Muscle layer of duodenum (tissue), 2 donors: Measurements from ENCODE around the gene HIPK4.

ENCODE experiments used
- H3K27ac ChIP-seq: one replicate; pipeline ENCODE4 v1.7.0; 2013; ENCODE audit warnings: mild to moderate bottlenecking, low read length
- H3K27me3 ChIP-seq: one replicate; pipeline ENCODE4 v1.7.0; 2013; ENCODE audit warnings: low read depth, mild to moderate bottlenecking, control low read depth, low read length
- H3K36me3 ChIP-seq, 2 donors: one replicate each; pipeline ENCODE4 v1.7.0; 2013; ENCODE audit warnings: low read length in 2 of 2, control low read depth in 1 of 2, mild to moderate bottlenecking in 1 of 2; ENCODE audit not compliant: insufficient read depth in 2 of 2, control insufficient read depth in 1 of 2
- H3K4me1 ChIP-seq, 2 donors: one replicate each; pipeline ENCODE4 v1.7.0; 2013; ENCODE audit warnings: low read length in 2 of 2, mild to moderate bottlenecking in 2 of 2, control low read depth in 1 of 2, moderate library complexity in 1 of 2; ENCODE audit not compliant: insufficient read depth in 2 of 2, control insufficient read depth in 1 of 2
- H3K4me3 ChIP-seq, 2 donors: one replicate each; pipeline ENCODE4 v1.7.0; 2013; ENCODE audit warnings: low read length in 2 of 2, low read depth in 1 of 2, mild to moderate bottlenecking in 1 of 2
- H3K9me3 ChIP-seq, 2 donors: one replicate each; pipeline ENCODE4 v1.7.0; 2013; ENCODE audit warnings: low read length in 2 of 2, control low read depth in 1 of 2, mild to moderate bottlenecking in 1 of 2; ENCODE audit not compliant: control insufficient read depth in 1 of 2
- donor health status: healthy.

Gene HIPK4

GRCh38 chr19:40388481-40388880, 1.5 kb downstream of the HIPK4 start:
- no peaks in the 10 kb centered on the region for H3K27me3 ChIP-seq
- H3K4me3 ChIP-seq: no peak overlapping the region
- no peaks in the 10 kb centered on the region for H3K36me3 ChIP-seq
- H3K9me3 ChIP-seq: no peaks in the 10 kb centered on the region
- no peaks in the 10 kb centered on the region for H3K4me1 ChIP-seq
- no peak overlapping the region for H3K27ac ChIP-seq

- Histone ChIP-seq H3K9me3 (no peaks in the 10 kb centered on the region), H3K4me1 (no peaks in the 10 kb centered on the region), H3K27me3 (no peaks in the 10 kb centered on the region), H3K27ac (no peak overlapping the region), H3K4me3 (no peak overlapping the region), H3K36me3 (no peaks in the 10 kb centered on the region)
These were observed 2.8 kb downstream of the HIPK4 start for GRCh38 chr19:40387155-40387554.

GRCh38 chr19:40383668-40384248, 6.2 kb downstream of the HIPK4 start:
- no peak overlapping the region for H3K4me3 ChIP-seq
- peaks cover 3 to 14% of the 10 kb centered on the region in 2 donors for H3K36me3 ChIP-seq
- no peaks in the 10 kb centered on the region for H3K4me1 ChIP-seq
- H3K27ac ChIP-seq: no peak overlapping the region
- H3K27me3 ChIP-seq: no peaks in the 10 kb centered on the region
- H3K9me3 ChIP-seq: no peaks in the 10 kb centered on the region

GRCh38 chr19:40381321-40381720, 8.7 kb downstream of the HIPK4 start:
- H3K36me3 ChIP-seq: peaks cover 10 to 37% of the 10 kb centered on the region in 2 donors
- no peaks in the 10 kb centered on the region for H3K4me1 ChIP-seq
- no peak overlapping the region for H3K4me3 ChIP-seq
- H3K9me3 ChIP-seq: no peaks in the 10 kb centered on the region
- H3K27ac ChIP-seq: no peak overlapping the region
- H3K27me3 ChIP-seq: no peaks in the 10 kb centered on the region

DNA sequence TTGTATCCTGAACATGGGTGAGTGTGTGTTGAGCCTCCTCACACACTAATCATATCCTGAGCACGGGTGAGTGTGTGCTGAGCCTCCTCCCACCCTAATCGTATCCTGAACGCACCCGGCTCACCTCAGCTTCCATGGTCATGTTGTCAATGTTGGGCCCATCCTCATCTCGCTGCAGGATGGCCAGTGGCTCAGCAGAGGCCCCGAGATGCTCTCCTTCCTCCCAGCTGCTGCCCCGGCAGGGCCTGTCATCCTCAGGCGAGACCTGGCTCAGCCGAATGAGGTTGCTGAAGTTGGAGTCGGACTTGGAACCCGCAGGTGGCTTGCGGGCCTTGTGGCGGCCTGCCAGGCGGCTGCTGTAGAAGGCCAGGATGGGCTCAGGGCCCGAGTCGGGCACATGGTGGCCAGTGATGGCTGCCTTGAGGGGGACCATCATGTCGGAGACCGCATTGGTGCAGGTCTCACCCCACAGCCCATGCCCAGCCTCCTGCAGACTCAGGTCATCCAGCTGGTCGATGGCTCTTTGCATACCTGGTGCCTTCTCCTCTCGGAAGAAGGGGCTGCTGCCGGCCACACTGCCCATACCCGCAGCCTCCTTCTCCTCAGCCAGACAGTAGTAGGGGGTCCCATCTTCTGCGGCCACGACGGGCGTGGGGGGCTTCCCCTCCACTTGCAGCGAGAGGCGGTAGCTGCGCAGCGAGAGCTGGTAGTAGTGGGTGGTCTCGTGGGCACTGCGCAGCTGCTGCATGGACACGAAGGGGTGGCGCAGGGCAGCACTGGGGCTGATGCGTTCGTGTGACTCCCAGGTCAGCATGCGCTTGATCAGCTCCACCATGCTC, 9.6 kb downstream of the HIPK4 start:
- Histone ChIP-seq H3K27ac (no peak overlapping the region), H3K27me3 (no peaks in the 10 kb centered on the region), H3K9me3 (no peaks in the 10 kb centered on the region), H3K4me1 (no peaks in the 10 kb centered on the region), H3K36me3 (peaks cover 10 to 38% of the 10 kb centered on the region in 2 donors), H3K4me3 (no peak overlapping the region)

GRCh38 chr19:40379446-40380198, 10.4 kb downstream of the HIPK4 start:
- no peak overlapping the region for H3K27ac ChIP-seq
- no peaks in the 10 kb centered on the region for H3K9me3 ChIP-seq
- peaks cover 14 to 44% of the 10 kb centered on the region in 2 donors for H3K36me3 ChIP-seq
- no peak overlapping the region for H3K4me3 ChIP-seq
- H3K27me3 ChIP-seq: no peaks in the 10 kb centered on the region
- no peaks in the 10 kb centered on the region for H3K4me1 ChIP-seq

- Histone ChIP-seq H3K4me3 (no peak overlapping the region), H3K9me3 (no peaks in the 10 kb centered on the region), H3K4me1 (no peaks in the 10 kb centered on the region), H3K27ac (no peak overlapping the region), H3K36me3 (peaks cover 22 to 55% of the 10 kb centered on the region in 2 donors), H3K27me3 (no peaks in the 10 kb centered on the region)
These were observed 11.5 kb downstream of the HIPK4 start for GRCh38 chr19:40378509-40378908.

DNA sequence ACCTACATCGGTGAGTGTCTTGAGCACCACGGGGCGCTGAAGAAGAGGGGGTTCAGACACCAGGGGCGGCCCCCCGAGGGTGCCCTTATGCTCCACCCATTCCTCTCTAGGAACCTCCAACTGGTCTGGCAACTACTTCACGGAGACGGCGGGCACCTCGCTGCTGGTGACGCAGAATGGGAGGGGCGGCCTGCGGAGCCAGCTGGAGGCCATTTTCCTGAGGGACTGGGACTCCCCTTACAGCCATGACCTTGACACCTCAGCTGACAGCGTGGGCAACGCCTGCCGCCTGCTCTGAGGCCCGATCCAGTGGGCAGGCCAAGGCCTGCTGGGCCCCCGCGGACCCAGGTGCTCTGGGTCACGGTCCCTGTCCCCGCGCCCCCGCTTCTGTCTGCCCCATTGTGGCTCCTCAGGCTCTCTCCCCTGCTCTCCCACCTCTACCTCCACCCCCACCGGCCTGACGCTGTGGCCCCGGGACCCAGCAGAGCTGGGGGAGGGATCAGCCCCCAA, 12.1 kb downstream of the HIPK4 start:
- peaks cover 22 to 61% of the 10 kb centered on the region in 2 donors for H3K36me3 ChIP-seq

DNA sequence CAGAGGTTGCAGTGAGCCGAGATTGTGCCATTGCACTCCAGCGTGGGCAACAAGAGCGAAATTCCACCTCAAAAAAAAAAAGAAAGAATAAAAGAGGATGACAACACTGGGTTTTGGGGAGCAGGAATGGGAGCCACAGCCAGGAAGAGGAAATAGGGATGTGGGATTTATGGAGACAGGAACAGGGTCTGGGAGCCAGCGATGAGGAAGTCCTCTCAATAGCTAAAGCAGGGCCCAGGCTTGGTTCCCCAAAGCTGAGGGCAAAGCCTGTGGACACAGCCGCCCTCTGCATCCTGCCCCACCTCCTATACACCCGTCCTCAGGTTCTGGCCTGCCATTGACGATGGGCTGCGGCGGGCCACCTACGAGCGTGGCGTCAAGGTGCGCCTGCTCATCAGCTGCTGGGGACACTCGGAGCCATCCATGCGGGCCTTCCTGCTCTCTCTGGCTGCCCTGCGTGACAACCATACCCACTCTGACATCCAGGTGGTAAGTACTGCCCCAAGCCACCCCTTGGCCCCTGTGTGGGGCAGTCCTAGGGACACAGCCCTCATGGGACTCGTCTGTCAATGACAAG, 13.6 kb downstream of the HIPK4 start:
- H3K27me3 ChIP-seq: no peaks in the 10 kb centered on the region
- peaks cover 26 to 76% of the 10 kb centered on the region in 2 donors for H3K36me3 ChIP-seq
- H3K4me3 ChIP-seq: no peak overlapping the region
- no peaks in the 10 kb centered on the region for H3K9me3 ChIP-seq
- no peak overlapping the region for H3K27ac ChIP-seq
- H3K4me1 ChIP-seq: no peaks in the 10 kb centered on the region

More for the DNA sequence above, 12.1 kb downstream of the HIPK4 start:
- Histone ChIP-seq H3K4me1 (no peaks in the 10 kb centered on the region), H3K27me3 (no peaks in the 10 kb centered on the region), H3K27ac (no peak overlapping the region), H3K4me3 (no peak overlapping the region), H3K9me3 (no peaks in the 10 kb centered on the region)

GRCh38 chr19:40374084-40374483, 15.9 kb downstream of the HIPK4 start:
- Histone ChIP-seq H3K36me3 (peaks cover 32 to 85% of the 10 kb centered on the region in 2 donors), H3K4me3 (no peak overlapping the region), H3K27ac (no peak overlapping the region), H3K27me3 (no peaks in the 10 kb centered on the region), H3K4me1 (no peaks in the 10 kb centered on the region), H3K9me3 (no peaks in the 10 kb centered on the region)

DNA sequence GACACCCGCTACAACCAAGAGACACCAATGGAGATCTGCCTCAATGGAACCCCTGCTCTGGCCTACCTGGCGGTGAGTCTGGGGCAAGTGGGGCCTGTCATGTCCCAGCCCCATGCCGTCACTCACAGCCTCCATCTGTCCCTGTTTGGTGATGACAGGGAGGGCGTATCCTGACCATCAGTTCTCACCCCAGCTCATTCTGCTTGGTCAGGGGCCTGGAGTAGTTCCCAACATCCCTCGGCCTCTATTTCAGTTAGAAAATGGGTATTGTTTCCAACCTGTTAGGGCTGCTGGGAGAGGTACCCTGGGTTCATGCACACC, 18.2 kb downstream of the HIPK4 start:
- H3K27me3 ChIP-seq: no peaks in the 10 kb centered on the region
- peaks cover 33 to 84% of the 10 kb centered on the region in 2 donors for H3K36me3 ChIP-seq
- peaks cover 0 to 4% of the 10 kb centered on the region in 2 donors for H3K4me1 ChIP-seq
- H3K4me3 ChIP-seq: no peak overlapping the region
- no peaks in the 10 kb centered on the region for H3K9me3 ChIP-seq
- no peak overlapping the region for H3K27ac ChIP-seq
